ENCODE measurements around the gene C11orf42.

DNA sequence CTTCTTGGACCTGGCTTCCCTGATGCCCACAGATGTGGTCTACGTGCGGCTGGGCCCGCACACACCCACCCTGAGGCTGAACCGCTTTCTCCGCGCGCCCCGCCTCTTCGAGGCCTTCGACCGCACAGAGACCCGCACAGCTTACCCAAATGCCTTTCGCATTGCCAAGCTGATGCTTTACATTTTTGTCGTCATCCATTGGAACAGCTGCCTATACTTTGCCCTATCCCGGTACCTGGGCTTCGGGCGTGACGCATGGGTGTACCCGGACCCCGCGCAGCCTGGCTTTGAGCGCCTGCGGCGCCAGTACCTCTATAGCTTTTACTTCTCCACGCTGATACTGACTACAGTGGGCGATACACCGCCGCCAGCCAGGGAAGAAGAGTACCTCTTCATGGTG is 34.8 kb downstream of the C11orf42 start:
- no peak for TF ChIP-seq POLR2A (IDR thresholded peaks at IDR 0.05)
- TF ChIP-seq, protein P1, sequence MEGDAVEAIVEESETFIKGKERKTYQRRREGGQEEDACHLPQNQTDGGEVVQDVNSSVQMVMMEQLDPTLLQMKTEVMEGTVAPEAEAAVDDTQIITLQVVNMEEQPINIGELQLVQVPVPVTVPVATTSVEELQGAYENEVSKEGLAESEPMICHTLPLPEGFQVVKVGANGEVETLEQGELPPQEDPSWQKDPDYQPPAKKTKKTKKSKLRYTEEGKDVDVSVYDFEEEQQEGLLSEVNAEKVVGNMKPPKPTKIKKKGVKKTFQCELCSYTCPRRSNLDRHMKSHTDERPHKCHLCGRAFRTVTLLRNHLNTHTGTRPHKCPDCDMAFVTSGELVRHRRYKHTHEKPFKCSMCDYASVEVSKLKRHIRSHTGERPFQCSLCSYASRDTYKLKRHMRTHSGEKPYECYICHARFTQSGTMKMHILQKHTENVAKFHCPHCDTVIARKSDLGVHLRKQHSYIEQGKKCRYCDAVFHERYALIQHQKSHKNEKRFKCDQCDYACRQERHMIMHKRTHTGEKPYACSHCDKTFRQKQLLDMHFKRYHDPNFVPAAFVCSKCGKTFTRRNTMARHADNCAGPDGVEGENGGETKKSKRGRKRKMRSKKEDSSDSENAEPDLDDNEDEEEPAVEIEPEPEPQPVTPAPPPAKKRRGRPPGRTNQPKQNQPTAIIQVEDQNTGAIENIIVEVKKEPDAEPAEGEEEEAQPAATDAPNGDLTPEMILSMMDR (IDR thresholded peaks at IDR 0.05), result no peak

All from testis (tissue), 2 donors.